ENCODE data around the gene RNF126. TPM values are rescaled to one million over a fixed set of nuclear protein-coding genes. Genes with fewer than 3 reads are reported as not detected.

The RNF126 gene
- total and polyA plus RNA-seq, 8 donors, result 21.1 to 240 (median 35.0) TPM

- Histone ChIP-seq H3K4me3 (peak within 1 kb of the TSS; percentile 45 to 55 (median 48)), H3K36me3 (peaks cover 0 to 6% (median 4%) of the 10 kb centered on the region in 4 donors), H3K4me1 (peaks cover 13 to 26% (median 21%) of the 10 kb centered on the region in 4 donors), H3K27ac (peak within 1 kb of the TSS in 3 of 5 donors; percentile 29 to 73 (median 41)), H3K9me3 (no peaks in the 10 kb centered on the region), H3K27me3 (peaks cover 0 to 10% (median 0%) of the 10 kb centered on the region in 3 donors)
- DNase-seq, result peak; percentile 97
- intact Hi-C loops (cut with DNase I; ENCODE audit: low total_unique reads), result loop anchor here (10.0 kb wide), 1 partner anchor 65 kb away; the partner anchor contains the start of gene BSG
- no peak for TF ChIP-seq CTCF (IDR thresholded peaks at IDR 0.05)
- no peak for TF ChIP-seq POLR2AphosphoS5 (IDR thresholded peaks at IDR 0.05)
- no peak for TF ChIP-seq POLR2A (IDR thresholded peaks at IDR 0.05)
- TF ChIP-seq EP300 (IDR thresholded peaks at IDR 0.05), result no peak
- WGBS, 5 donors, result 6 to 9% (median 8%) methylated on average over 44 to 109 of the region's 109 CpGs
Observed at GRCh38 chr19:639253-640160, 23.5 kb downstream of the RNF126 start, which contains the start of gene FGF22. Gene FGF22, plus strand, starts transcription at chr19:639879. Its CDS starts 47 bp downstream, at chr19:639926.

GRCh38 chr19:638906-639252, 24.1 kb downstream of the RNF126 start:
- H3K4me3 ChIP-seq, result peak overlapping the region; percentile 45 to 55 (median 48)
- no peak for TF ChIP-seq EP300 (IDR thresholded peaks at IDR 0.05)
- TF ChIP-seq CTCF (IDR thresholded peaks at IDR 0.05), result no peak
- no peak for TF ChIP-seq POLR2AphosphoS5 (IDR thresholded peaks at IDR 0.05)
- TF ChIP-seq POLR2A (IDR thresholded peaks at IDR 0.05), result no peak
- peak overlapping the region in 2 of 5 donors; percentile 22 to 68 for H3K27ac ChIP-seq

DNA sequence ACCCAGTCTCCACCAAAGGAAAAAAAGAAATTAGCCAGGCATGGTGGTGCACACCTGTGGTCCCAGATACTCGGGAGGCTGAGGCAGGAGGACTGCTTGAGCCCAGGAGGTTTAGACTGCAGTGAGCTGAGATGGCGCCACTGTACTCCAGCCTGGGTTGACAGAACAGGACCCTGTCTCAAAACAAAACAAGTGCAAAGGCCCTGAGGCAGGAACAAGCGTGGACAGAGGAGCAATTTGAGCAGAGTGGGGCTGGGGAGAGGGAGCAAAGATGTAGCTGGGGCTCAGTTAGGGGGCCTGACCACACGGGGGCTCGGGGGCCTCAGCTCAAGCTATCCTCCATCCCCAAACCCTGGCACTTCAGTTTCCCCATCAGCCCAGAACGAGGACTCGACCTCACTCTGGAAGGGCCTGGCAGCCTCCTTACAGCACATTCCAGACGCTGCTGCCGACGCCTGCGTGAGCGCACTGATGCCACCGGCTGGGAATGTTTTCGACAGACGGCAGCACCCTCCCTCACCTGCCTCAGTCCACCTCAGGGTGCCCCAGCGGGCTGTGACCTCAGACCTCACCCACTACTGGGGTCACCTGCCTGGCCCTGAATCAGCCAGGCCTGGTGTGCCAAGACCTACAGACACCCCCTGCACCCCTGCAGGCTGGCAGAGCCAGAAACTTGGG, 27.9 kb downstream of the RNF126 start:
- TF ChIP-seq POLR2A (IDR thresholded peaks at IDR 0.05) (no peak), POLR2AphosphoS5 (IDR thresholded peaks at IDR 0.05) (no peak), EP300 (IDR thresholded peaks at IDR 0.05) (no peak), CTCF (IDR thresholded peaks at IDR 0.05) (no peak)

More at GRCh38 chr19:638906-639252, 24.1 kb downstream of the RNF126 start:
- intact Hi-C loops (cut with DNase I; ENCODE audit: low total_unique reads), result loop anchor here (10.0 kb wide), 1 partner anchor 64 kb away; the partner anchor contains the start of gene BSG
- 35 to 69% (median 62%) methylated on average over 8 to 17 of the region's 17 CpGs for WGBS, 5 donors
- H3K9me3 ChIP-seq, result no peaks in the 10 kb centered on the region
- DNase-seq, result no peak
- peaks cover 20 to 32% (median 28%) of the 10 kb centered on the region in 4 donors for H3K4me1 ChIP-seq
- H3K36me3 ChIP-seq, result peaks cover 0 to 3% (median under 1%) of the 10 kb centered on the region in 4 donors
- H3K27me3 ChIP-seq, result peaks cover 0 to 10% (median 0%) of the 10 kb centered on the region in 3 donors

More for the DNA sequence above, 27.9 kb downstream of the RNF126 start:
- H3K9me3 ChIP-seq, result no peaks in the 10 kb centered on the region
- intact Hi-C loops (cut with DNase I; ENCODE audit: low total_unique reads), result loop anchor here (10.0 kb wide), 1 partner anchor 60 kb away; the partner anchor contains the start of gene BSG
- no peak overlapping the region for H3K4me3 ChIP-seq
- DNase-seq, result no peak
- peaks cover 0 to 10% (median 0%) of the 10 kb centered on the region in 3 donors for H3K27me3 ChIP-seq
- H3K4me1 ChIP-seq, result peaks cover 32 to 56% (median 46%) of the 10 kb centered on the region in 4 donors
- no peak overlapping the region for H3K27ac ChIP-seq
- 87 to 94% (median 92%) methylated on average over 16 of the region's 16 CpGs for WGBS, 5 donors
- H3K36me3 ChIP-seq, result peaks cover 5 to 14% (median 9%) of the 10 kb centered on the region in 4 donors
